Nephron (organoid): ENCODE results near the gene CCRL2.

Source experiments
- H3K27ac Mint-ChIP-seq, 3 experiments: 2 replicates each; pipeline ENCODE4 v1.8.0; 2020; ENCODE audit warnings: mixed read lengths in 3 of 3, mild to moderate bottlenecking in 2 of 3, moderate library complexity in 1 of 3
- H3K27me3 Mint-ChIP-seq: 2 replicates; pipeline ENCODE4 v1.8.0; 2021; ENCODE audit warnings: low read depth, mild to moderate bottlenecking, moderate library complexity, mixed read lengths
- H3K36me3 Mint-ChIP-seq: 2 replicates; pipeline ENCODE4 v1.8.0; 2020; ENCODE audit warnings: low read depth, mixed read lengths
- H3K4me1 Mint-ChIP-seq: 2 replicates; pipeline ENCODE4 v1.8.0; 2020; ENCODE audit warnings: mixed read lengths
- H3K4me3 Mint-ChIP-seq, 3 experiments: 2 replicates each; pipeline ENCODE4 v1.8.0; 2020; ENCODE audit warnings: mild to moderate bottlenecking in 3 of 3, mixed read lengths in 3 of 3, moderate library complexity in 2 of 3
- H3K9me3 Mint-ChIP-seq: 2 replicates; pipeline ENCODE4 v1.8.0; 2020; ENCODE audit warnings: mixed read lengths
- CTCF ChIP-seq, 3 experiments: fragments of 200-600 bp; sonication (generic); IDR thresholded peaks; one replicate each; pipeline ENCODE4 v1.5.0; 2021; ENCODE audit warnings: antibody characterized with exemption in 3 of 3; ENCODE audit not compliant: unreplicated experiment in 3 of 3

CCRL2 gene

GRCh38 chr3:46406443-46406787 lies 644 bp upstream of the CCRL2 start:
- H3K9me3 Mint-ChIP-seq, result no peaks in the 10 kb centered on the region
- H3K36me3 Mint-ChIP-seq, result no peaks in the 10 kb centered on the region
- peaks cover 30% of the 10 kb centered on the region for H3K4me1 Mint-ChIP-seq
- no peak for TF ChIP-seq CTCF (IDR thresholded peaks at IDR 0.05; ENCODE audit: unreplicated experiment in 3 of 3)
- H3K4me3 Mint-ChIP-seq, result peak overlapping the region in 2 of 3 experiments; percentile 28 to 60
- peak overlapping the region in 1 of 3 experiments; percentile 40 for H3K27ac Mint-ChIP-seq
- H3K27me3 Mint-ChIP-seq, result peaks cover 57% of the 10 kb centered on the region

GRCh38 chr3:46407970-46408369 lies 911 bp downstream of the CCRL2 start:
- Mint-ChIP-seq H3K27me3 (peaks cover 63% of the 10 kb centered on the region), H3K27ac (peak overlapping the region in 2 of 3 experiments; percentile 27 to 39), H3K36me3 (no peaks in the 10 kb centered on the region), H3K4me1 (peaks cover 30% of the 10 kb centered on the region), H3K4me3 (no peak overlapping the region), H3K9me3 (no peaks in the 10 kb centered on the region)
- TF ChIP-seq CTCF (IDR thresholded peaks at IDR 0.05; ENCODE audit: unreplicated experiment in 3 of 3), result no peak

GRCh38 chr3:46408853-46409252 lies 1.8 kb downstream of the CCRL2 start:
- Mint-ChIP-seq H3K36me3 (no peaks in the 10 kb centered on the region), H3K27ac (no peak overlapping the region), H3K4me1 (peaks cover 30% of the 10 kb centered on the region), H3K27me3 (peaks cover 57% of the 10 kb centered on the region), H3K4me3 (no peak overlapping the region), H3K9me3 (no peaks in the 10 kb centered on the region)
- TF ChIP-seq CTCF (IDR thresholded peaks at IDR 0.05; ENCODE audit: unreplicated experiment in 3 of 3), result no peak

GRCh38 chr3:46409739-46410489 lies 2.9 kb downstream of the CCRL2 start:
- no peak for TF ChIP-seq CTCF (IDR thresholded peaks at IDR 0.05; ENCODE audit: unreplicated experiment in 3 of 3)
- Mint-ChIP-seq H3K27me3 (peaks cover 47% of the 10 kb centered on the region), H3K27ac (no peak overlapping the region), H3K4me3 (no peak overlapping the region), H3K9me3 (no peaks in the 10 kb centered on the region), H3K4me1 (peaks cover 28% of the 10 kb centered on the region), H3K36me3 (no peaks in the 10 kb centered on the region)

- H3K27me3 Mint-ChIP-seq, result peaks cover 41% of the 10 kb centered on the region
- TF ChIP-seq CTCF (IDR thresholded peaks at IDR 0.05; ENCODE audit: unreplicated experiment in 3 of 3), result no peak
These were observed 3.6 kb downstream of the CCRL2 start for GRCh38 chr3:46410669-46411068.

GRCh38 chr3:46411271-46411670 lies 4.2 kb downstream of the CCRL2 start:
- no peak for TF ChIP-seq CTCF (IDR thresholded peaks at IDR 0.05; ENCODE audit: unreplicated experiment in 3 of 3)
- H3K4me3 Mint-ChIP-seq, result no peak overlapping the region
- H3K27me3 Mint-ChIP-seq, result peaks cover 44% of the 10 kb centered on the region
- peaks cover 28% of the 10 kb centered on the region for H3K4me1 Mint-ChIP-seq
- no peak overlapping the region for H3K27ac Mint-ChIP-seq
- no peaks in the 10 kb centered on the region for H3K9me3 Mint-ChIP-seq
- no peaks in the 10 kb centered on the region for H3K36me3 Mint-ChIP-seq

More at GRCh38 chr3:46410669-46411068, 3.6 kb downstream of the CCRL2 start:
- Mint-ChIP-seq H3K4me3 (no peak overlapping the region), H3K9me3 (no peaks in the 10 kb centered on the region), H3K4me1 (peaks cover 22% of the 10 kb centered on the region), H3K27ac (no peak overlapping the region), H3K36me3 (no peaks in the 10 kb centered on the region)
